GM21360 (cell line): ENCODE measurements around the gene APEH.
A peak's percentile ranks its signal among the peaks of the same experiment; 100 is the strongest.

Source experiments
- ATAC-seq: cut with Tn5 transposase; IDR thresholded peaks from one replicate; pipeline ENCODE4 v1.9.1; 2021; ENCODE audit warnings: mild to moderate bottlenecking, moderate library complexity; ENCODE audit not compliant: unreplicated experiment

APEH gene

DNA sequence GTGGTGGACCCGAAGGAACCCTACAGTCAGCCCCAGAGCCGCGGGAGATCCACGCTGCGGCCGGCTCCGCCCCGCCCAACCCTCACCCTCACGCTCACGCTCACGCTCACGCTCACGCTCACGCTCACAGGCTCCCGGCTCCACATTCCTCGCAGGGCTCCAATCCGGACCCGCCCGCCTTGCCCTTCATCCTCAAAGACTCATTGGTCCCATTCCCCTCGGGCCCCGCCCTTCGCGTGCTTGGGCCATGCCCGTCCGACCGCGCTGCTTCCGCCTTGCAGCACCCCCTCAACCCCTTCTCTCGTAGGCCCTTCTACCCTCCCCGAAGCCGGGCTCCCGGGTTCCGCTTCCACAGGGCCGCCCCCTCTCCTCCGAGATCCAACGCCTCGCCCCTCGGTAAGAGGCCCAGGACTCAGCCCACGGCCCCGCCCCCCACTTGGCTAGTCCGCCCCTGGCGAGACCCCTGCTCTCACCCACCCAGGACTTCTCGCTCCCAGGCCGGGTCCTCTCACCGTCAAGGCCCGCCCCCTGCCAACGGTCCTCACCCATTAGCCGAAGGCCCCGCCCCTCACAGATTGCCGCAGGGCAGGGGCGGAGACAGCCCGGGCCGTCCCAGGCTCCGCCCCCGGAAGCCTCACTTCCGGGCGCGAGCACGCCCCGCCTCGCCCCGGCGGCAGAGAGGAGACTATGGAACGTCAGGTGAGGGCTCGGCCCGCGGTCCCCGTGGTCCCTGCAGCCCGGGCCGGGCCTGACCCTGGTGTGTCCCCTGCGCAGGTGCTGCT is at the start of gene APEH:
Gene APEH (plus strand): TSS at position 637 of the 782 bp plus-strand sequence. CDS start 51 bp downstream, at position 688.
- ATAC-seq, result peak; percentile 69

GRCh38 chr3:49625071-49625470 is 49.1 kb upstream of the APEH start:
- no peak for ATAC-seq

- ATAC-seq, result no peak
Measured at GRCh38 chr3:49626101-49626581, 48.0 kb upstream of the APEH start.

- ATAC-seq, result no peak
Measured at GRCh38 chr3:49626796-49627195, 47.4 kb upstream of the APEH start.

- no peak for ATAC-seq
Measured at GRCh38 chr3:49627634-49628033, 46.5 kb upstream of the APEH start.

GRCh38 chr3:49628249-49628648 is 45.9 kb upstream of the APEH start:
- no peak for ATAC-seq

DNA sequence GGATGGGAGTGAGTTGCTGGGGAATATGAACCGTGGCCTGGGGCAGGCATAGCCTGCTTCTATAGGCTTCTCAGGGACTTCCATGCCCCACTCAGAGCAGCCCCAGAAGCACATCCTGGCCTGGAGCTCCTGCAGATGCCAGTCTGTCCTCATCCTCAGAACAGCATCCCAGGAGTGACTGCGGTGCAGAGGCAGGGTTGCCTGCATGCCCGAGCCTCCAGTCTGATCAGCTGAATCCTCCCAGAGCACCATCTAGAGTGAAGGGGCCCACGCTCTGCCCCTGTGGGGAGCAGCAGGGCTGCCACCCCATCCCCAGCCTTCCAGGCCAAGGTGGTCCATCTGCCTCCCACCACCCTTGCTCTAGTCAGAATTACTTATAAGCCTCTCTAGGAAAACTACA is 44.7 kb upstream of the APEH start:
- ATAC-seq, result no peak

DNA sequence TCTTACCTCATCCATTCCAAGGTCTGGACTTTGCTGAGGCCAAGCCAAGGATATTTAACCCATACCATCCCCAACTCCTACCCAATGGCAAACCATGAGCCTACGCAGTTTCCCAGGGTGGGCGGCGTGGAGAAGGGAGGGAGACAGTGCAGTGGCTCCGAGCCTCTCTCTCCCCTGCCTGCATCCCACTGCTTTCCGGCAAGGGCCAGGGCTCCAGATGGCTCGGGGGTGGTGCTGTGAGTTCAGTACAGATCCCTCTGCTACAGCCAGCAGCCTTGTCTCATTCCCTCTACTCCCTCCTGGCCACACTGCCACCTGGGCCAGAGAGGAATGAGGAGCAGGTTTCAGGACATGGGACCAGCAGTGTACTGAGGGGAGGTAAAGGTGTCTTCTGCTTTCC is 44.3 kb upstream of the APEH start:
- ATAC-seq, result no peak

GRCh38 chr3:49630784-49631183 is 43.4 kb upstream of the APEH start:
- no peak for ATAC-seq

GRCh38 chr3:49634736-49635135 is 39.4 kb upstream of the APEH start:
- ATAC-seq, result no peak

GRCh38 chr3:49636883-49637609 is 37.1 kb upstream of the APEH start:
- no peak for ATAC-seq

GRCh38 chr3:49638445-49638844 is 35.7 kb upstream of the APEH start:
- no peak for ATAC-seq

DNA sequence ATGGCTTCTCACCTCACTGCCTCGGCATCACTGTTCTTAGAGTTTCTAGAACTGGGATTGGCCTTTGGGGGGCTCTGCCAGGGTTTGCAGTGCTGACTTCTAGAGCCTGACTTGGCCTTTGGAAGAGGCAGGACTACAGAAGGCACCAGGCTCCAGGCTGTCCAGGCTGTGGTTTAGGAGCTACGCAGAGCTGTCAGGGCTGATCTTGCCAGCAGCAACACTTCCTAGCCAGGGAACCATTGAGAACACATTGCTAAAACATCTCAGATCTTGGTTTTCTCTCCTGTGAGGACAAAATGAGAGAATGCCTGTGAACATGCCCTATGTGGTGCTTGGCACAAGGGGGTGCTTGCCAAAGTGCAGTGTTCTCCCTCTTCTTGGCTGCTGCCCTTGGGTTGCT is 34.6 kb upstream of the APEH start:
- no peak for ATAC-seq

DNA sequence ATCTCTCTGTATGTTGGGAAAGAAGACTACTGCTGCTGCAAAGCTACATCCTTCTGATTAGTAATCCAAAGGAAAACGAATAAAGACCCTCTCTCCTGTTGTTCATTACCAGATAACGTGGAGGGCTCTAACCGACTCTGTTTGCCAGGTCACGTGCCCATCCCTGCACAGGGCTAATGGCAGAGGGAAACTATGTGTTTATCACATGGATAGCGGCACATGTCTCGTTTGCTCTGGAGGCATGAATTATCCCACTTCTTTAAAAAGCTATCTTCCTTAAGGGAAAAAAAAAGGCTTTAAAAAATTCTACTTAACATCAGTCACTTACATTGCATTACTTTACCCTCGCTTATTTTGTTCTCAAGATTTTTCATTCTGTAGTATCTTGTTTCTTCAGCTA is 32.9 kb upstream of the APEH start:
- ATAC-seq, result no peak

DNA sequence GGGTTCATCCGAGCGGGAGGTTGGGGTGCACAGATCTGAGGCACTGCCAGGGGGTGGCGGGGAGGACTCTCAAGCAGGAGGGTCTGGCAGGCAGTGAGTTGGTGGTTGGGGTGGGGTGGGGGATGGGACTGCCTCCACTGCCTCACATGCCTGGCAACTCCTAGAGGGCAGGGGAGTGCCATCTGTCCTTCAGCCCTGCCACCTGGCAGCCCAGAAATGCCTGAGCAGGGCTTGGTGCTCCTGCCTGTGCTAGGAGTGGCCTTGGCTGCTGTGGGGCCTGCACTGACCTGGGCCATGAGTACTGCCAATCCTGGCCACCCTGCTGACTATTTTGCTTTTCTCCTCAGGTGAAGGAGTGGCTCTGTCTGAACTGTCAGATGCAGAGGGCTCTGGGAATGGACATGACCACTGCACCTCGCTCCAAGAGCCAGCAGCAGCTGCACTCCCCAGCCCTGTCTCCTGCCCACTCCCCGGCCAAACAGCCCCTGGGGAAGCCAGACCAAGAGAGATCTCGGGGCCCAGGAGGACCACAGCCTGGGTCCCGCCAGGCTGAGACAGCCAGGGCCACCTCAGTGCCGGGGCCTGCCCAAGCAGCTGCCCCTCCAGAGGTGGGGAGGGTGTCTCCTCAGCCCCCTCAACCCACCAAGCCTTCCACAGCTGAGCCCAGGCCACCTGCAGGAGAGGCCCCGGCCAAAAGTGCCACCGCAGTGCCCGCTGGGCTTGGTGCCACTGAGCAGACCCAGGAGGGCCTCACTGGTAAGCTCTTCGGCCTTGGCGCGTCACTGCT is 32.0 kb upstream of the APEH start:
- ATAC-seq, result no peak

GRCh38 chr3:49642708-49643145 is 31.4 kb upstream of the APEH start:
- ATAC-seq, result no peak

DNA sequence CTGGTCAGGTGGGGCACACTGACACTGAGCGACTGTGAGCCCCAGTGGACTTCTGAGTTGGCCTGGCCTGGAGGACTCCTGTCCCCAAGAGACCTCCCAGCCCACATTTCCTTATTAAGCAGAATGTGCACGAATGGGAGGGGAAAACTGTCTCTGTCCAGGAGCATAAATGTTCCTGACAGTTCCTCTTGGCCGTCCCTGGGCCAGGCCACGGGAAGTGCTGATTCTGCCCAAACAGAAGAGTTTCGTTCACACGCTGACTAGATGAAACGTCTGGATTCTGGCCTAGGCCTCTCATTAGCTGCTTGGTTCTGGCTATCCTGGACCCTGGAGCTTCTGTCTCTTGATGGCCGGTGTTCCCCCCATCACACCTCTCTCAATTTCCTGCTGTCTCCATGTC is 29.5 kb upstream of the APEH start:
- no peak for ATAC-seq

- ATAC-seq, result no peak
Measured at GRCh38 chr3:49646236-49646635, 27.9 kb upstream of the APEH start.

GRCh38 chr3:49647741-49648140 is 26.4 kb upstream of the APEH start:
- ATAC-seq, result no peak

DNA sequence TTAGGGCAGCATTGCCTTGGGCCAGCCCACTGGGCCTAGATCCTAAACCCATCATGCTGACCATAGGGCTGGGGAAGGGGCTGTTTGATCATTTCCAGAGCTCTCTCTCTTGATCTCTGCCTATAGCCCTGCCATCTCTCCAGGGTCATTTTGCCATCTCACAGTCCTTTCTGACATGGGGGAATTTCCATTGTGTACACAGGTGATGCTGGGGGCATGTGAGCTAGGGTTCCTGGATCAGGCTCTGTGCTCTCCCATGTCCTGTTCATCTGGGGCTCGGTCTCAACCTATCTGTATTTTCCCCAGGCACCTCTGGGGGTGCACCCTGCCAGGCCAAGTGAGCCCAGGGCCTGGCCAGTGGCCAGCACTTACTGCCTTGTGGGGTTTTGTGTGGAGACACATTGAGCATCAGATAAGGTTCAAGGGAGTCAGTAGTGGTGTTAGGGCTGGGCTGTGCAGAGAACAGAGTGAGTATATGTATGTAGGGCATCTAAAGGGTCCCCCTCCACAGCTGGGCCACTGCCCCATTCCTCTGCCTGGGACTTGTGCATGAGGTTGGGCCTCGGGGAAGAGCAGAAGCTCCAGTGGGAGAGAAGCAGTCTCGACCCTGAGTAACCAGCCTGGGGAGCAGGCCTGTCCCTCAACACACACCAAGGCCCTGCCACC is 25.7 kb upstream of the APEH start:
- no peak for ATAC-seq

GRCh38 chr3:49649576-49649975 is 24.6 kb upstream of the APEH start:
- ATAC-seq, result no peak
